Measurements from ENCODE around the gene PSME3IP1.

Gene PSME3IP1

DNA sequence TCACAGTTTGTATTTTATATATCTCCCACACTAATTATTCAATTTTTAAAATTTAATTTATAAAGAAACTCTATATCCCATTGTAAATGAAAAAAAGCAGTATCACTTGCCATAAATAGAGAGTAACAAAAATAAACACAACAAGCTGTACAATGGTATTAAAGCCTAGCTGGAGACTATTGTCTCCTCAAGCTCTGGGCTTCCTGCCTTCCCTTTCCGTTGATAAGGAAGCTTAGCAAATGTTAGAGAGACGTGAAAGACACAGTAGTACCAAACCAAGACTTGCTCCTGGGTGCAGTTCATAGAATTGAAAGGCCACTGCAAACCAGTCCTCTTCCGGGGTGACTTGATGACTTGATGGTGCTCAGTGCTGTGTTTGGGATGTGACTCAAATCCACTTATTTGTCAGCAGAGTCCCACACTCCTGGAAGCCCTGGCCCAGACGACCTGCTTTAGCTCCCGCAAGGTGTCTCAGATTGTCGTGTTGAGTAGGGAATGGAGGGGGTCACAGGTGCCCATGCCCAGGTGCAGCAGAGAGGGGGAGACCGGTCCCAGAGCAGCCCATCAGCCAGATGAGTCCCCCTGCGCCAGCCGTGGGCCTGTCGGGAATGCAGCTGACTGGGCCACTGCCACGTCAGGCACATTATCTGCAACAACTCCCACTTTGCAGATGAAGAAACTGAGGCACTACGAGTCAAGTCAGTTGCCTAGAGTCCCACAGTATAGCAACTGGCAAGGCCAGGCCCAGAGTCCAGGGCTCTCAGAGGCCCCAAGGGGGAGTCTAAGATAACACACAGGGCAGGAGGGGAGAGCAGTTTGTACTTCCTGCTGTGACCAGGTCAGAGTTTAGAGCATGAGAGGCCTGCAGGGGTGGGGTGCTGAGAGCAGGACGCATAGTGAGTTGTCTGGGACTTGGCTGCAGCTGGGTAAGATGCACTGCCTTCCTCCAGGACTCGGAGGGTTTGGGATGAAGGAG lies 40.5 kb downstream of the PSME3IP1 start:
- DNase-seq (ENCODE audit: low read depth in 2 of 2): no peak

DNA sequence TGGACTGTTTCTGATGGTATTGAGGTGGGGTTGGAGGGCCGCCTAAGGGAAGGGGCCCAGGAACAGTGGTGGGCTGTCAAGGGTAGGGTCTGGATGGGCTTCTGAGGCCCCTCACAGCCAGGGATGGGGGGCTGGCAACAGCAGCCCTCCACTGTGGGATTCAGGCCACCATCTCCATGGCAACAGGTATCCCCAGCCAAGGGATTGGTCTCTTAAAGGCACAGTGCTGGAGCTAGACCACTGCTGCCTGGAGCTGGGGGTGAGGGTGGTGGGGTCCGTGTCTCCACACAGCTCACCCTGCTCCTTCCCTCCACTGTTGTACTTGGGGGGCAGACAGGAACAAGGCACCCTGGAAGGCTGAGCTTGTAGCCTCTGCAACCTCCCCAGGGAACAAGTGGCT lies 41.8 kb downstream of the PSME3IP1 start:
- DNase-seq (ENCODE audit: low read depth in 2 of 2): no peak

DNA sequence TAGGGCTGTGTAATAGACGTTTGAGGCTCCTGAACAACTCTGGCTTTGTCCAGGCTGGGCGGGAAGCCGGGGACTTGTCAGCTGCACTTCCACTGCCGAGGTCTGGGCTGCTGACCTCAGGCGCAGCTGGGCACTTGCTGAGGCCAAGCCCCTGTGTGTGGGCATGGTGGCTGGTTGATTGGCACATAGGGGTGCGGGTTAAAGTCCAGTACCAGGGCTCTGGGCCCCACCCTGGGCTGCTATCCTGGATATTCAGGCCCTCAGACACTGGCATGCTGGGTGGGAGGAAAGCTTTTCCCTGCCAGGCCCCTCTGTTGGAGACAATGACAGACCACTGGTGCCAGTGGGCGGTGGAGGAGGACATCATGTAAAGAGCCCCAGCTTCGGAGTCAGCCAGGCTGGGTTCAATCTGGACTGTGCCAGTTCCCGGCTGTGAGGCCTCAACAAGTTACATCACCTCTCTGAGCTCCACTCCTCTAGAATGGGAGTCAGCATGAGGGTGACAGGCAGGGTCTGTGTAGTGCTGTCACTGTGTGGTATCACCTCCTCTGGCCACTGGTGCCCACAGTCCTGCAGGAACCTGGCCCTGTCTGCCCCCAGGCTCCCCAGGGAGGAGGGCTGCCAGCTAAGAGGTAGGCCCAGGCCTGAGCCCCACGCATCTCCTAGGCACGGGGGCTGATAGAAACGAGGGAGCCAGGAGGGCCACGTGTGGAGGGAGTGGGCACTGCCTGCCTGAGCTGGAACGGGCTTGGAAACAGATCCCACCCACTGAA lies 42.5 kb downstream of the PSME3IP1 start:
- DNase-seq (ENCODE audit: low read depth in 2 of 2): no peak

DNA sequence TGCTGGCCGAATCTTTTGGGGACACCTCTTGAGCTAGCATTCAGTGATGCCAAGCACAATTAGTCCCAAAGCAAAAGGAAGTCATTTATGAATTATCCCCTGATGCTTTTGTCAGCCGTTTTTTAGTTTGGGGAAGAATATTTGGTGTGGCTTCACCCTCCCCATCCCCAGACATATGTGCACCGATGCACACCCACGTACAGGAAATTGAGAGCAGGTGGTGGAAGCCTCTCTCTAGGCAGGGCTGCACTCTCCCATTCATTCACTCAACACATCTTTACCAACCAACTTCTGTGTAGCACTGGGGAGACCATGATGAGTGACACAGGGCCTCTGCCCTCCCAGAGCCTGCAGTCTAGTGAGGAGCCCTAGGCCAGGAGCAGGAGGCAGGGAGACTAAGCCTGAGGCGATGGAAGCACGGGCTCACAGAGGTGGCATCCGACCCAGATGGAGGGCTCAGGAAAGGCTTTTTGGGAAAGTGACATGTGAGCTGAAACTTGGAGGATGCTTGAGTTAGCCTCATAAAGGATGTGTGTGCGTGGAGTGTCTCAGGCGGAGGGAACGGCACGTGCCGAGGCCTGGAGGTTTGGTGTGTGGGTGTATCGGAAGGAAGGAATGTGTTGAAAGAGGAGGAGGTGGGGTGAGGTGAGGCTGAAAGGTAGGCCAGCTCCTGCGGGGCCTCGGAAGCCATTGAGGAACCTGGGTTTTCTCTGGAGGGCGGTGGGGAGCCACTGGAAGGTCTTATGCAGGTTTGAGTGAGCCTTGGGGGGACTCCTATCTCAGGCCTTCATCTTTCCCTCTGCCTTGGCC lies 43.8 kb downstream of the PSME3IP1 start:
- DNase-seq (ENCODE audit: low read depth in 2 of 2): no peak

DNA sequence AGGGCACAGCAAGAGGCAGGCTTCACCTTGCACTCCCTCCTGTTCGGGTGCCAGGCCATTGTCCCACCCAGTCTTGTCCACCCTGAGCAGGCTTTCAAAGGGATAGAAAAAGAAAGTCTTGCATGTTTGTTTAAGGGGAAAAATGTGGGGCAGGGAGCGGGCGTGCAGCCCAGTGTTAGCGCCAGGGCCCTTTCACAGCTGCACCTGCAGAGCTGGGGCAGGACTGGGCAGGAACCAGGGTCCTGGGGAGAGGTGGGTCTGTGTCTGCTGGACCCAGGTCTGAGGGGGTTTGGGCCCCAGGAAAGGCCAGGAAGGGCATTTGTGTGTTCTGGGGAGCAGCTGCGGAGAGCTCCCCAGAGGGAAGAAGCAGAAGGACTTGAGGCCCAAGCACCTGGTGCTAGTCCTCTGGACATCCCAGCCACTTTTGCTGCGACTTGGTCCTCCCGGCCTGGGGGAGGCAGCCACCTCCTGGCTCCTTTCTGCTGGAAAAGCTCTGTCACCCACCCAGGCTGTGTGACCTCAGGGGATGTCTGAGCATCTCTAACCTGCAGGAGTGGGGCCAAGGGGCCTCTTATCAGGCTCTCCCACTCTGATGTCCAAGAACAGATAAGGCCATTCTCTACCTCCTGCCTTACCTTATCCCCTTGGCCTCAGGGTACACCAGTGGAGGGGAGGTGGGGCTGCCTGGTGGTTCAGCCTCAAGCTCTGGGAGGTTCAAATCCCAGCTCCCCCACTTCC lies 44.7 kb downstream of the PSME3IP1 start:
- no peak for DNase-seq (ENCODE audit: low read depth in 2 of 2)

DNA sequence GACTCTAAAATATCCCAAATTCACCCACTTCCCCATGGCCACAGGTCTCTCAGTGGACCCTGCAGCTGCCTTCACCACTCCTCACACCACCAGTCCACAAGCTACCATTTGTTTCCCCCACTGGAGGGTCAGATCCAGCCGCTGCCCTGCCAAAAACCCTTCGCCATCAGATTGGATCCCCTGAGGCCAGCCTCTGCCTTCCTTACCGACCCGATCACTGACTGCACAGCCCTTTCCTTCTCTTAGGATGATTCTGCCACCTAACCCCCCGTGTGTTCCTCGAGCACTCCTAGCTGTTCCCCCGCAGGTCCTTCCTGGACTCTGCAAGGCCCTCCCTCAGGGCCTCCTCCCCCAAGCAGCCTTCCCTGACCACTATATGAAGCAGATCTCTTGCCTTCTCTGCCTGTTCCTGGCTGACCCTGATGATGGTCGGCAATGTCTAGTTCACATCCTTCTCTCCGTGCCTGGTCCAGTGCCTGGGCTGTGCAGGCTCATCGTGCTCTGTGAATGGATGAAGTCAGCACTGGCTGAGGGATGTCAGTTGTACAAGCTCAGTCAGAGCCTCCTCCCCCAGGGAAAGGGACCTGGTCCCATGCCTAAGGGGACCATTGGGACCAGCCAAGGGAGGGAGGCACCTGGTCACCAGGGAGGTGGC lies 47.4 kb downstream of the PSME3IP1 start:
- no peak for DNase-seq (ENCODE audit: low read depth in 2 of 2)

DNA sequence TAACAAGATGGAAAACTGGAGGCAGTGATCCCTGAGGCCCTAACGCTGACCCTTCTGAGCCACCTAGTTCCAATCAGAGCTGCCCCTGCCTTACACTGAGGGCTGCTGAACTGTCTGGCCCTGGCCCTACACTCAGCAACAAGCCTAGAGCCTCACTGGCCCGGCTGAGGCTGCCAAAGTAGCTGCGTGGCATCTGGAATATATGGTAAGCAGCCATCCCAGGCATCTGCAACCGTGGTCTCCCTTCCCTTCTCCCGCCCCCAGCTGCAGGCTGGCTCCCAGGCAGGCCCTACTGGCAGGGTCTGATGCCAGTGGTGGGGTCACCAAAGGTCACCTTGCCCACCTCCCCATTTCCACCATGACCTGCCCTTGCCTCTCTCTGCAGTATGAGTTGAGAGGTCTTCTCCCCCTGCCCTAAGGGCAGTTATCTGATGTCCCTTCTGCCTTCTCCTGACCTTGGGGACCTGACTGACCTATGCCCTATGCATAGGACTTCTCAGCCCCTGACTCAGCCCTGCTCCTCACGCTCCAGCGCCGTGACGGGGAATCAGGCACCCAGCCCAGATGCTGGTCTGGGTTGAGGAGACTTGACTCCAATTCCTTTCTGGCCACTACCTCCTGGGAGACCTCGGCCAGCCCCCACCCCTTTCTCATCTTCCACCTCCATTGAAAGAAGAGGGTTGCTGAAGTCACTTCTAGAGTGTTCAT lies 48.1 kb downstream of the PSME3IP1 start:
- no peak for DNase-seq (ENCODE audit: low read depth in 2 of 2)

DNA sequence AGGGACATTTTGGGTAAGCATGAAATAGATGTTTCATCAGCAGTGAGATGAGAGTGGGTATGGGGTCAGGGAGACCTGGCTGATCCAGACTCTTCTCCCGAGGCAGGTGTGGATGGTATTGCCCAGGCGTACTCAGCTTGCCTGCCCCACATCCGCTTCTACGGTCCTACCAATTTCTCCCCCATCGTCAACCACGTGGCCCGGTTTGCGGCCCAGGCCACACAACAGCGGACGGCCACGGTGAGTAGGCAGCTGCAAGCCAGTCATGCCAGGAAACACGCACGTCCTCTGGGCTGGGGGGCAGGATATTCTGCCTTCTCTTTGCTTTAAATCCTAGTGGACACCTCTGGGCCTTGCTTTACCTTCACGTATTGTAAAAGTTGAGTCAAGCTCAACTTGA lies 48.8 kb downstream of the PSME3IP1 start:
- no peak for DNase-seq (ENCODE audit: low read depth in 2 of 2)

DNA sequence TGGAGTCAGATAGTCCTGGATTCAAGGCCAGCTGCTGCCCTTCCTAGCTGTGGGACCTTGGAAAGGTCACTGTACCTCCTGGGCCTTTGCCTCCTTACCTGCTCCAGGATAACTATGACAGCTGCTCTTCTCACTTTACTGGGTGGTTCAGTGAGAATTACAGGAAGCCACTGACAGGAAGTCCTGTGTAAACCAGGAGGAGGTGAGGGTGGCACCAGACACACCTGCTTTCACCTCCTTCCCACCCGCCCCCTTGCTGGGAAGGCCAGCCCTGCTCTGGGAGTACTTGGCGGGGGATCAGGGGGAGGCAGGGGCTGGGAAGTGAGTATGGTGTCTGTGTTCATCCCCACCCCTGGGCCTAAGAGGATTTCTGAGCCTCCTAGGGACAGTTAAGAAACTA lies 50.9 kb downstream of the PSME3IP1 start:
- DNase-seq (ENCODE audit: low read depth in 2 of 2): no peak

DNA sequence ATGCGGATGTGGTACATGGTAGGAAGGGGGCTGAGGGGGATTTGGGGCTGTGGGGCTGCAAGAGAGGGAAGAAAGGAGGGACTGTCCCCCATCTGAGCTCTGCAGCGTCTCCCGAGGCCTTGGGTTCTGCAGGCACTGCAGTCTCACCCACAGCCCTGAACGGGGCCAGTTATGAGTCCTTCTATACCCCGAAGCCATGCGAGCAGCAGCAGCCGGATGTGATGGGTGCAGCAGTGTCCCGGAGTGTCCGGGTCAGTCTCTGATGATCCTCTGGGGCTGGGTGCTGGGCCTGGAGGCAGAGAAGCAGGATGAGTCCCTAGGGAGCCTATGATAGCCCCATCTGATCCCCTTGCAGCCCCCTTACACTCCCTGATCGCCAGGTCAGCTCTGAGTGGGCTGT lies 52.0 kb downstream of the PSME3IP1 start:
- no peak for DNase-seq (ENCODE audit: low read depth in 2 of 2)

DNA sequence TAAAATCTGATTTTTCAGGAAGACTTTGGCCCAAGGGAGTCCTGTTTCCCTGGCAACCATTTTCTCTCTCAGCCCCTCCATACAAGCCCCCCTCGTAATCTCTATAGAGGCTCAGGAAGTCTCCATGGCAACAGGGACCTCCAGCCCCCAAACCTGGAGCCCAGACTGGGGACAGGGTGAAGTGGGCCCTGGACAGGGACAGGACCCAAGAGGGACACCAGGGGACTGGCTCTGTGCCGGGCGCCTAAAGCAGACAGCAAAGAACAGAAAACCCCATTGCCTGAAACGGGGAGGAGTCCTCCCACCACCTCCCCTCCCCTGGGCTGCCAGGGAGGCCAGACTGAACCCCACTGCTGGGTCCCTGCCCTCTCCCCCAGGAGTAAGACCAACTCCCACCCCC lies 52.8 kb downstream of the PSME3IP1 start:
- DNase-seq (ENCODE audit: low read depth in 2 of 2): no peak

DNA sequence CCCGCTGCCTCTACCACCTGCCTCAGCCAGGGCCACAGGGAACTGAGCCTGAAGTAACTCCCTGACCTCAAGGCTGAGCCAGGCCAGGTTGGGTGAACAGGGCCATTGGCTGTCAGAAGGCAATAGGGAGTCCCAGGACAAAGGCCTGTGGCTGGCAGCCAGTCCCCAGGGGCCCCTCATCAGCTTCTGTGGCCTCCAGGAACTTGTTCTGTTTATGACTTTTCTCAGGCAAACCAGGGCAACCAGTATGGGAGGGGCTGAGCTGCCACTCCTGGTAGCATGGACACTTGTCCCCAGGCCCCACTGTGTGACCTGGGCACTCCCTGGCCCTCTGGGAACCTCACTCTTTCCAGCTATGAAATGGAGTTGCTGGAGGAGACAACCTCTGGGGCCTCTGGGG lies 53.4 kb downstream of the PSME3IP1 start:
- no peak for DNase-seq (ENCODE audit: low read depth in 2 of 2)

DNA sequence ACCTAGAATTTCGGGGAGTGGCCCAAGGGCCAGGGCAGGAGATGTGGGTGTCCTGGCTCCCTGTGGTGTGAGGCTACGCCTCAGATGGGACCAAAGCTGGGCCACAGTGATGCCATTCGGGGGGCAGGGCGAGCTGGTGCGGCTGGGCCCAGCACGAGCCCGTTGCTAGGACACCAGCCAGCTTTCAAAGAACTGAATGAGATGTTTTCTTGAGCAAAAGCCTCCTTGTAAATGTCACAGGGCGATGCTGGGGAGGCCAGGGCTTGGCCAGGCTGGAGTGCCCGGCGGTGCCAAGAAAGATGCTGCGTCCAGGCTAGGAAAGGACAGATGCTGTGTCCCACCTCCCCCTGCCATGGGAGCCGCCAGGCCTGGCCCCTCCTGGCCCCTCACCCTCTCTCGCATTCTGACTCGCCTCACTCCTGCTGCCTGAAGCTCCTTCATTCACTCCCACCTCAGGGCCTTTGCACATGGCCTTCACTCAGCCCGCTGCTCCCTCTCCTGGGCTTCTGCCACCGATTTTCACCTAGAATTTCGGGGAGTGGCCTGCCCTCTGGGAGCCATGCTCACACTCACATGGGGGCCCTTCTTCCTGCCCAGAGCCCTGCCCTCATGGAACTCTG lies 54.4 kb downstream of the PSME3IP1 start:
- DNase-seq (ENCODE audit: low read depth in 2 of 2): no peak

DNA sequence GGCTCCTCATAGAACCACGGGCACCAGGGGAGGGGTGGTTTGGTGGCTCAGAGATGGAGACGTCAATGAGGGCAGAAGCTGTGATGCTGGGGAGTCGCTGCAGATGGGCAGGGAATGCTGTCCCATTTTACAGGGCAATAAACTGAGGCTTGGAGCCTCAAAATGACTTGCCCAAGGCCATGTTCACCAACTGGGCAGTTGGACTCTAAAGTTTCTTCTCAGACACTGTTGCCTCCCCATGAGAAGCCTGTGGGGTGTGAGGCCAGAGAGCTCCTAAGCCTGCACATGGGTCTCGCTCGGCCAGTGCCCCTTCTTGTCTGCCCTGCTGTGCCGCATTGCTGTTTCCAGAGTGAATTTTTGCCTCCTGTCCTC lies 54.9 kb downstream of the PSME3IP1 start:
- DNase-seq (ENCODE audit: low read depth in 2 of 2): no peak

DNA sequence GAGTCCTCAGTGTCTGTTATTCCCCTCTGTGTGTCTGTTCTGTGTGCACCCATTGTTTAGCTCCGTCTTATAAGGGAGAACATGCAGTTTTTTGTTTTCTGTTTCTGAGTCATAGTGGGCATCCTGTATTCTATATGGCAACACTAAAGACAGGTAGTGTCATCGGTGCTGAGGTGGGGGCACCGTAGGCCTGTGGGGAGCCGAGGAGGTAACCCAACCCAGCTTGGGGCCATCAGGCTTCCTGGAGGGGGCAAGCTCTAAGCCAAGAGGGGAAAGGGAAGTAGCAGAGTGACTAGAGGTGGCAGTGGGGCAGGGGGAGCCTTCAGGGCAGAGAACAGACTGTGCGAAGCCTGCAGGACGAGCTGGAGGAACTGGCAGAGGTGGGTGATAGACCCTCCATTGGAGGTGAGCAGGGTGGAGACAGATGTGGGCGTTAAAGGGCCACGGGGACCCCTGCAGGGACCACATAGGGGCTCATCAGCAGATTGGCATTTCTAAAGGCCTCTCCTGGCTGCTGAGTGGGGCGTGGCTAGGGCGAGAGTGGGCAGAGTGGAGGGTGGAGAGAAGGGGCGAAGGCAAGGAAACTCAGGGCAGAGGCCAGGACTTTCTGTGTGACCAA lies 57.0 kb downstream of the PSME3IP1 start:
- peak in 1 of 2 donors; percentile 11 for DNase-seq (ENCODE audit: low read depth in 2 of 2)

DNA sequence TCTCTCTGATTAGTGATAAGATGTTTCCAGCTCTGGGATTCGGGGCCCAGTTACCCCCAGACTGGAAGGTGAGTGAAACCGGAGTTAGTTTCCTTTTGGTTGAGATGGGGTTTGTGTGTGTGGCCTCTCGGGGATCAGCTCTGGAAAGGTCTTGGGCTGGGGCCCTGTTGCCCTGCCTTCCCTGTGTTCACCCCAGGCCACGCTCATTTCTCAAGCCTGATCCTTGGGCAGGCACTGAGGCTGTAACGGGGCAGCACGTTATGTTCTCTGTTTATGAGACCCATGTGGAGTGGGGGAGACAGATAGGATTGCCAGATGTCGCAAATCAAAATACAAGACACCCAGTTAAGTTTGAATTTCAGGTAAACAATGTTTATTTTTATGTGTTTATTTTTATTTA lies 58.0 kb downstream of the PSME3IP1 start:
- DNase-seq (ENCODE audit: low read depth in 2 of 2): no peak

DNA sequence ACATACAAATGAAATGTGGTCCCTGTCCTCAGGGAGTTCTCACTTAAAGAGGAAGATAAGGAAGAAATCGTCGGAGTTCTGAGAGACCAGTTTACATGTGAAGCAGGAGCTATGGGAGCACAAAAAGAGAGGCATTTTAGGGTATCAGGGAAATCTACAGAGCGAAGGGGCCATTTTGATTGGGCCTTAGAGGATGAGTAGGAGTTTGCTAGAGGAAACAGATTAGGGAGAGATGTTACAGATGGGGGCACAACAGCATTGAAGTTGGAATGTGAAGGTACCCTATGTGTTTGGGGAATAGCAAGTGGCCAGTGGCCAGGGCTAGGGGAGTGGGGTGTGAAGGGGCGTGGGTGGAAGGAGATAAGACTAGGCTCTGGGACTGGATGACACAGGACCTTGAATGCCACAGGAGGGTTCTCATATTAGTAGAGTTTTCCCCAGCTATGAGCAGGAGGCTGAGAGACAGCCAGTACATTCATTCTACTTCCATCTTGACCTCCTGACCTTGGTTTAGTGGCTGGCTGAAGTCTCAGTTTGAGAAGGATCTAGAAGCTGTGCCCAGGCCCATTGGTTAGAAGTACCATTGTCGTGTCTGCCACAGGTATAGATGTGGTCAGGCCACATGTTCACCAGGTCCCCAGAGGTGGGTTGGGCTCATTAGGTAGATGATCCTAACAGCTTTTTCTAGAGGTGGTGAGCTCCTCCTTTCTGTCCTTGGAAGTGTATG lies 58.6 kb downstream of the PSME3IP1 start:
- DNase-seq (ENCODE audit: low read depth in 2 of 2): no peak

DNA sequence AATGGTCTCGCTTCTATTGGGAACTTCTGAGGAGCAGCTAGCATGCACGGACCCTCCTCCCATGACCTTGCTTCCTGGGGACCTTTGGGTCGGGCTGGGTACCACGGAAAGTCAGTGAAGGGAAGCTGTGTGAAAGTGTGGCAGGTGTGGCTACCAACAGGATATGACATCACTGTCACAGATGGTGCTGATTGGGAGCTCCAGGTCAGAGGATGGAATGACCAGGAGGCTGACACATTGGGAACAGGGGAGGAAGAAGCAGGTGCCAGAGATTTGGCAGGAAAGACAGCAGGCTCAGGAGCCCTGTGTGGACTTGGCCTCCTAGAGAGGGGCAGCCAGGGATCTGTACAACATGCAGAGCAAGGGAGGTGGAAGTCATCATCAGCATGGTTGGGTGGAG lies 59.4 kb downstream of the PSME3IP1 start:
- no peak for DNase-seq (ENCODE audit: low read depth in 2 of 2)

DNA sequence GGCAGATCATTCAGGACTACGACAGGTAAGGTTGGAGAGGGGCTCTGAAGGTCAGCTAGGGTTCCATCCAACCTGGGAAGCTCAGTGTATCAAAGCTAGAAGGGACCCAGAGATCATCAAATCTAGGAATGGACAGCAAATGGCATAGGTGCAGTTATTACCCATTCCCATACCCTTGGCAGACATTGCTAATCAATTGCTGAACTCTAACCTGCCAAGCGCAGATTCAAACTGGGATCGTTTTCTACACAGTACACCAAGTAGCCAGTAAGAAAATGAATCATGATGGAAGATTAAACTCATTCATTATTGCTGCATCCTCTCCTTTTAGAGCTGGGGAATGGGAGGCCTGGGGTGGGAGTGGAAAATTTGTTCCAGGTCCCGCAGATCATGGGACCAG lies 59.9 kb downstream of the PSME3IP1 start:
- no peak for DNase-seq (ENCODE audit: low read depth in 2 of 2)
